GM12878 (cell line): ENCODE results near the gene HIVEP3. TPM values are rescaled to one million over a fixed set of nuclear protein-coding genes. Genes with fewer than 3 reads are reported as not detected.

Experiments used
- ATAC-seq: fragments of 200-7000 bp; cut with Tn5 transposase; 3 replicates; pipeline ENCODE4 v1.9.1; 2020; ENCODE audit warnings: mild to moderate bottlenecking, moderate library complexity
- BruUV-seq: library from RNA; stranded (reverse); fragments of 400-500 nt; replicated peaks from 2 replicates; lab custom pipeline; 2021; lab: Mats Ljungman, UMichigan
- CTCF ChIA-PET: fragments of 300-600 bp; sonication (Branson Sonifier 250); formaldehyde crosslinking; extraction: SDS; loops from one replicate; lab custom pipeline; 2021; ENCODE audit warnings: inconsistent platforms; lab: Yijun Ruan, JAX
- POLR2A ChIA-PET: fragments of 350-600 bp; formaldehyde crosslinking; extraction: SDS; loops from one replicate; lab custom pipeline; 2021; ENCODE audit warnings: inconsistent platforms; lab: Charles Lee
- RAD21 ChIA-PET: fragments of 300-600 bp; sonication (Branson Sonifier 250); formaldehyde crosslinking; loops from one replicate; lab custom pipeline; 2023; ENCODE audit warnings: antibody characterized with exemption; ENCODE audit not compliant: unreplicated experiment; lab: Charles Lee
- SMC1A ChIA-PET: fragments of 300-600 bp; sonication (Branson Sonifier 250); formaldehyde crosslinking; loops from one replicate; lab custom pipeline; 2023; ENCODE audit not compliant: unreplicated experiment, uncharacterized antibody; lab: Charles Lee
- DNase-seq: peaks from one replicate; pipeline ENCODE4 v3.0.0-alpha.2; 2011; ENCODE audit warnings: low read depth, low spot score
- FAIRE-seq: peaks from 3 replicates; lab custom pipeline; 2011; peaks lifted over from hg19 to GRCh38; lab: Jason Lieb, UNC
- H2AFZ ChIP-seq: 2 replicates; pipeline ENCODE4 v1.6.0; 2011; ENCODE audit warnings: low read depth, low read length, control low read depth; ENCODE audit not compliant: control insufficient read depth
- H3K27ac ChIP-seq: 2 replicates; pipeline ENCODE4 v1.5.1; 2011; ENCODE audit warnings: control low read depth; ENCODE audit not compliant: control insufficient read depth, insufficient read depth
- H3K27me3 ChIP-seq, 2 experiments: replicated peaks in 1 of 2; 2 replicates each; pipeline versions ENCODE4 v1.6.0 to v1.6.1; 2011; ENCODE audit warnings: low read length in 1 of 2; ENCODE audit not compliant: control insufficient read depth in 2 of 2, insufficient read depth in 2 of 2
- H3K36me3 ChIP-seq, 2 experiments: 2 replicates each; pipeline ENCODE4 v1.5.1; 2011; ENCODE audit warnings: low read length in 1 of 2; ENCODE audit not compliant: control insufficient read depth in 2 of 2, insufficient read depth in 2 of 2
- H3K4me1 ChIP-seq: 2 replicates; pipeline ENCODE4 v1.6.1; 2011; ENCODE audit warnings: mild to moderate bottlenecking, low read length, moderate library complexity, mixed read lengths; ENCODE audit not compliant: control insufficient read depth, insufficient read depth
- H3K4me2 ChIP-seq: 2 replicates; pipeline ENCODE4 v1.6.0; 2011; ENCODE audit warnings: control low read depth; ENCODE audit not compliant: control insufficient read depth, insufficient read depth
- H3K4me3 ChIP-seq: fragments of 200-600 bp; sonication (generic); 2 replicates; pipeline ENCODE4 v1.5.1; 2016
- H3K79me2 ChIP-seq: 2 replicates; pipeline ENCODE4 v1.6.0; 2011; ENCODE audit warnings: low read length; ENCODE audit not compliant: control insufficient read depth, insufficient read depth
- H3K9ac ChIP-seq: 2 replicates; pipeline ENCODE4 v1.8.0; 2011; ENCODE audit warnings: low read length, control low read depth, mixed read lengths; ENCODE audit not compliant: control insufficient read depth, insufficient read depth
- H3K9me3 ChIP-seq: replicated peaks from 3 replicates; pipeline ENCODE4 v1.5.1; 2011; ENCODE audit warnings: mild to moderate bottlenecking, low read length; ENCODE audit not compliant: control insufficient read depth, insufficient read depth
- H4K20me1 ChIP-seq: 2 replicates; pipeline ENCODE4 v1.6.0; 2011; ENCODE audit not compliant: control insufficient read depth, insufficient read depth
- EED ChIP-seq: sonication (generic); IDR thresholded peaks from 2 replicates; pipeline ENCODE4 v1.6.1; 2016; ENCODE audit warnings: antibody characterized with exemption, low read depth
- EZH2 ChIP-seq: IDR thresholded peaks from 2 replicates; pipeline ENCODE4 v1.6.1; 2012; ENCODE audit warnings: low read depth, mild to moderate bottlenecking, control low read depth, inconsistent platforms, low read length, borderline replicate concordance; ENCODE audit not compliant: control insufficient read depth
- IKZF1 ChIP-seq: fragments of 450-650 bp; conservative IDR thresholded peaks from 2 replicates; pipeline ENCODE4 v1.6.1; 2017; ENCODE audit warnings: antibody characterized with exemption, mild to moderate bottlenecking
- IKZF2 ChIP-seq, 2 experiments: fragments of 450-650 bp; IDR thresholded peaks; 2 replicates each; pipeline ENCODE4 v1.6.1; 2017; ENCODE audit warnings: mild to moderate bottlenecking in 2 of 2, moderate library complexity in 2 of 2
- NR2C2 ChIP-seq: IDR thresholded peaks from 2 replicates; pipeline ENCODE4 v1.6.1; 2011; ENCODE audit warnings: borderline replicate concordance, low read depth; ENCODE audit not compliant: control insufficient read depth, insufficient read length
- NRF1 ChIP-seq: conservative IDR thresholded peaks from 2 replicates; pipeline ENCODE4 v1.6.1; 2011; ENCODE audit warnings: mild to moderate bottlenecking, low read depth, low read length, improper control_type of control experiment
- SMAD1 ChIP-seq: fragments of 450-650 bp; IDR thresholded peaks from 2 replicates; pipeline ENCODE4 v1.6.1; 2018; ENCODE audit warnings: mild to moderate bottlenecking, low read depth; ENCODE audit not compliant: partially characterized antibody
- SMARCA5 ChIP-seq: fragments of 450-650 bp; IDR thresholded peaks from 2 replicates; pipeline ENCODE4 v1.6.1; 2017; ENCODE audit warnings: mild to moderate bottlenecking
- SPI1 ChIP-seq: IDR thresholded peaks from 2 replicates; pipeline ENCODE4 v1.6.1; 2011; ENCODE audit warnings: low read depth, mild to moderate bottlenecking, low read length, moderate library complexity, borderline replicate concordance; ENCODE audit not compliant: insufficient read depth
- WGBS: methylation state at CpG from one replicate; pipeline ENCODE4 v1.1.6; 2016; ENCODE audit warnings: low lambda C conversion rate; ENCODE audit not compliant: insufficient replicate concordance, insufficient coverage; ENCODE audit errors: missing lambda C conversion rate; 5-methylcytosine and 5-hydroxymethylcytosine counted together
- in situ Hi-C: fragments of 300-500 bp; cut with MboI; formaldehyde crosslinking; loops from 9 replicates; pipeline ENCODE4 v1.14.3; 2018; ENCODE audit warnings: mixed read lengths
- intact Hi-C: fragments of 100-400 bp; cut with micrococcal nuclease; formaldehyde crosslinking; loops from one replicate; pipeline ENCODE4 v1.14.2; 2022; ENCODE audit not compliant: unreplicated experiment
- polyA plus RNA-seq, 11 experiments: library from polyadenylated mRNA; depleted of rRNA in 4 of 11; unstranded in 6 of 11; stranded (reverse) in 5 of 11; fragments of >200 nt; fragmentation: Nextera tagmentation in 4 of 11; fragmentation: Illumina TruSeq in 1 of 11; extraction: Ambion mirVana in 4 of 11; extraction: Trizol in 1 of 11; gene quantifications; 1 replicate in 1 of 11; 2 replicates in 10 of 11; pipeline versions ENCODE4 v1.2.1 to v1.2.3, GENCODE V29; 2011 to 2016; ENCODE audit warnings: inconsistent platforms in 2 of 11, missing spikeins in 2 of 11, low read depth in 1 of 11
- total RNA-seq, 4 experiments: library from RNA; depleted of rRNA in 3 of 4; stranded (reverse); fragments of >200 nt in 3 of 4; fragmentation: Illumina TruSeq in 1 of 4; extraction: Trizol in 1 of 4; gene quantifications; 2 replicates each; pipeline versions ENCODE4 v1.2.1 to v1.2.3, GENCODE V29; 2013 to 2021
- TF ChIP-seq, protein P1 (sequence below): IDR thresholded peaks from 2 replicates; pipeline ENCODE4 v1.6.1; 2011; ENCODE audit warnings: low read depth, mild to moderate bottlenecking, low read length, moderate library complexity, borderline replicate concordance; ENCODE audit errors: extremely low read depth
- TF ChIP-seq, protein P2 (sequence below): fragments of 450-650 bp; conservative IDR thresholded peaks from 2 replicates; pipeline ENCODE4 v1.6.1; 2017; ENCODE audit warnings: mild to moderate bottlenecking, moderate library complexity

The HIVEP3 gene
- total and polyA plus RNA-seq, 10 of the 15 experiments (the other 5 are each of a cell fraction or from before 2014, with no cell fraction given) = 1.8 to 13.6 (median 3.8) TPM

DNA sequence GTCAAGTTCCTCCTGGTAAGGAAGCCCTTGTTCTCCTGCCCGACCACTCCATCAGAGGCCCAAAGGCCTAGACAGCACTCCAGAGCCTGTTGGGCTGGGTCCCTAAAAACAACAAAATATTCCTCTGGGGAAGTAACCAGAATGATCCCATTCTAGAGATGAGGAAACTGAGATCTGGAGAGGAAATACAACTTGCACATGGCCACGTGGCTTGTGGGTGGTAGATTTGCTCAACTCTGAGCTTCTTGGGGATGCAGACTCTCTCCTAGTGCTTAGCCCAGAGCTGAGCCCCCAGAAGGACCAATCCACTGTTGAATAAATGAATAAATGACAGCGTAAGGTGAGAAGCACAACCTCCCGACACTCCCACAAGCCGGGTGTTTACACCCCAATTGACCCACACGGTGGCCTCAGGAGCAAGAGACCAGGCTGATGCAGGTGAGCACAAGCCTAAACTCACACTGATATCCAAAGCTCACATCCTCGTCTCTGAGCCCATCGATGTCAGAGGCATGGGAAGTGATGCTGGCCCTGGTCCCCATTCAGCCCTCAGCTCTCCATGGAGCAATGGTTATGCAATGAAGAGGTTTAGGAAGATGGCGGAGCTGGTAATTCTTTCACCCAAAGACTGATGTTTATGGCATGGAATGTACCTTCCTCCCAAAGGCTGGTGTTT, 261.8 kb downstream of the HIVEP3 start:
- Histone ChIP-seq H3K4me1 (peaks cover 20% of the 10 kb centered on the region), H3K9me3 (no peaks in the 10 kb centered on the region), H2AFZ (no peak overlapping the region), H3K36me3 (0 out of 4 replicates have a peak, but pooled peaks cover 0 to 3% of the 10 kb centered on the region in 2 experiments), H3K79me2 (peaks cover 14% of the 10 kb centered on the region), H3K27ac (no peak overlapping the region), H4K20me1 (no peaks in the 10 kb centered on the region), H3K27me3 (no peaks in the 10 kb centered on the region), H3K4me3 (no peak overlapping the region), H3K9ac (no peak overlapping the region), H3K4me2 (no peak overlapping the region)
- no peak for FAIRE-seq
- intact Hi-C loops = loop anchor here (2.0 kb wide), 1 partner anchor 140 kb away; no protein-coding TSS in a partner anchor
- DNase-seq = no peak
- BruUV-seq = no TSS peak
- POLR2A ChIA-PET = interaction anchor here (0.6 to 2.5 kb wide), 9 partner anchors 11 to 67 kb away, joined by 3 to 7 read pairs (median 4); no protein-coding TSS in a partner anchor
- WGBS = 88% methylated on average over 9 of the region's 9 CpGs
- ATAC-seq = no peak
- in situ Hi-C loops = no loop called here
- TF ChIP-seq, protein P1, sequence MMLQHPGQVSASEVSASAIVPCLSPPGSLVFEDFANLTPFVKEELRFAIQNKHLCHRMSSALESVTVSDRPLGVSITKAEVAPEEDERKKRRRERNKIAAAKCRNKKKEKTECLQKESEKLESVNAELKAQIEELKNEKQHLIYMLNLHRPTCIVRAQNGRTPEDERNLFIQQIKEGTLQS = no peak
- 0 out of 2 replicates have a peak, but pooled peaks have one; percentile 41 for TF ChIP-seq SMARCA5
- CTCF ChIA-PET = interaction anchor here (0.7 to 8.4 kb wide), 21 partner anchors 10 to 517 kb away, joined by 3 to 66 read pairs (median 4); no protein-coding TSS in a partner anchor
- SMC1A ChIA-PET = interaction anchor here (0.8 to 12.5 kb wide), 18 partner anchors 10 to 147 kb away, joined by 3 to 126 read pairs (median 10); no protein-coding TSS in a partner anchor
- RAD21 ChIA-PET = interaction anchor here (1.4 to 18.2 kb wide), 10 partner anchors 11 to 146 kb away, joined by 3 to 262 read pairs (median 28); no protein-coding TSS in a partner anchor

DNA sequence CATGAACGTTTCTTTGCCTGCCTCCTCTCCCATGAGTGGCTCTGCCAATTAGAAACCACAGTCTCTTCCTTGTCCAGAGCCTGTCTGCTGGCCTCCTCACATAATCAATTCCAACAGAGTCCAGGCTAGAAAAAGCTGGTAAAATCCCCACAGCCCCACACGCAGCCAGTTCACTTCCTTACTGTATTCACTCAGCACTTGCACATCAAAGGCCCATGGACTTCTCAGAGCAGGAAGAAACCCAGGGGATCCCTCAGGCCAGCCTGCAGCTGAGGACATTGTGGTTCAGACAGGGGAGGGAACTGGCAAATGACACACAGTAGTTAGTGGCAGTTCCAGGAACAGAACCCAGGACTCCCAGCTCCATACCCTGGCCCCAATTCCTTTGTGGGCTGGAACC, 262.7 kb downstream of the HIVEP3 start:
- in situ Hi-C loops (no loop called here), intact Hi-C loops (loop anchor here (2.0 kb wide), 1 partner anchor 139 kb away; no protein-coding TSS in a partner anchor)
- Histone ChIP-seq H3K36me3 (0 out of 4 replicates have a peak, but pooled peaks cover 0 to 3% of the 10 kb centered on the region in 2 experiments), H3K79me2 (peaks cover 14% of the 10 kb centered on the region), H3K9ac (no peak overlapping the region), H3K9me3 (no peaks in the 10 kb centered on the region), H3K27me3 (no peaks in the 10 kb centered on the region), H3K4me3 (no peak overlapping the region), H3K4me1 (peaks cover 16% of the 10 kb centered on the region), H3K4me2 (no peak overlapping the region), H4K20me1 (no peaks in the 10 kb centered on the region), H2AFZ (no peak overlapping the region), H3K27ac (no peak overlapping the region)
- no TSS peak for BruUV-seq
- ChIA-PET SMC1A (interaction anchor here (0.7 to 12.5 kb wide), 13 partner anchors 11 to 95 kb away, joined by 3 to 126 read pairs (median 6); no protein-coding TSS in a partner anchor), CTCF (interaction anchor here (1.0 to 8.4 kb wide), 6 partner anchors 11 to 517 kb away, joined by 3 to 66 read pairs (median 4); no protein-coding TSS in a partner anchor), RAD21 (interaction anchor here (0.8 to 18.2 kb wide), 15 partner anchors 11 to 148 kb away, joined by 3 to 262 read pairs (median 11); no protein-coding TSS in a partner anchor), POLR2A (interaction anchor here (0.6 to 1.7 kb wide), 6 partner anchors 16 to 80 kb away, joined by 3 to 7 read pairs (median 3); no protein-coding TSS in a partner anchor)
- 0% methylated on average over 2 of the region's 2 CpGs for WGBS
- peak; percentile 42 for ATAC-seq
- no peak for DNase-seq
- FAIRE-seq = no peak
- TF ChIP-seq, protein P2, sequence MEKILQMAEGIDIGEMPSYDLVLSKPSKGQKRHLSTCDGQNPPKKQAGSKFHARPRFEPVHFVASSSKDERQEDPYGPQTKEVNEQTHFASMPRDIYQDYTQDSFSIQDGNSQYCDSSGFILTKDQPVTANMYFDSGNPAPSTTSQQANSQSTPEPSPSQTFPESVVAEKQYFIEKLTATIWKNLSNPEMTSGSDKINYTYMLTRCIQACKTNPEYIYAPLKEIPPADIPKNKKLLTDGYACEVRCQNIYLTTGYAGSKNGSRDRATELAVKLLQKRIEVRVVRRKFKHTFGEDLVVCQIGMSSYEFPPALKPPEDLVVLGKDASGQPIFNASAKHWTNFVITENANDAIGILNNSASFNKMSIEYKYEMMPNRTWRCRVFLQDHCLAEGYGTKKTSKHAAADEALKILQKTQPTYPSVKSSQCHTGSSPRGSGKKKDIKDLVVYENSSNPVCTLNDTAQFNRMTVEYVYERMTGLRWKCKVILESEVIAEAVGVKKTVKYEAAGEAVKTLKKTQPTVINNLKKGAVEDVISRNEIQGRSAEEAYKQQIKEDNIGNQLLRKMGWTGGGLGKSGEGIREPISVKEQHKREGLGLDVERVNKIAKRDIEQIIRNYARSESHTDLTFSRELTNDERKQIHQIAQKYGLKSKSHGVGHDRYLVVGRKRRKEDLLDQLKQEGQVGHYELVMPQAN = no peak
- TF ChIP-seq SMAD1 (no peak), IKZF2 (IDR thresholded peaks at IDR 0.05) (peak; percentile 24 to 54; a peak in 2 of 4 replicates), NR2C2 (no peak), IKZF1 (peak; percentile 46), NRF1 (no peak), SPI1 (peak; percentile 49; the same call in 1 of the 2 replicates), EZH2 (no peak), EED (peak; percentile 82)
